Skeletal muscle tissue (tissue), 1 donor: ENCODE results near the gene S100A2. TPM values are rescaled to one million over a fixed set of nuclear protein-coding genes. Genes with fewer than 3 reads are reported as not detected.

Experiments
- total RNA-seq: library from RNA; depleted of rRNA; stranded (reverse); fragments of >200 nt; gene quantifications from one replicate; pipeline ENCODE4 v1.2.3, GENCODE V29; 2014

The S100A2 gene
- total RNA-seq, 1 donor from 2014 or later = not detected

Other genes starting within 250 kb of the S100A2 start
- not detected for gene PGLYRP4, start 217.0 kb downstream of the S100A2 start, total RNA-seq
- gene S100A9, start 208.0 kb downstream of the S100A2 start, total RNA-seq = 218 TPM
- gene S100A12, start 190.2 kb downstream of the S100A2 start, total RNA-seq = 23.0 TPM
- 67.3 TPM for gene S100A8, start 174.8 kb downstream of the S100A2 start, total RNA-seq
- not detected for gene S100A7A, start 149.3 kb downstream of the S100A2 start, total RNA-seq
- gene S100A7, start 105.2 kb downstream of the S100A2 start, total RNA-seq = not detected
- gene S100A6, start 29.9 kb downstream of the S100A2 start, total RNA-seq = 203 TPM
- not detected for gene S100A5, start 24.9 kb downstream of the S100A2 start, total RNA-seq
- 165 TPM for gene S100A4, start 20.0 kb downstream of the S100A2 start, total RNA-seq
- not detected for gene S100A3, start 16.6 kb downstream of the S100A2 start, total RNA-seq
- 36.0 TPM for gene S100A16, start 47.3 kb upstream of the S100A2 start, total RNA-seq
- not detected for gene S100A14, start 50.5 kb upstream of the S100A2 start, total RNA-seq
- gene S100A13, start 61.7 kb upstream of the S100A2 start, total RNA-seq = 55.3 TPM
- 0.52 TPM for gene S100A1, start 62.6 kb upstream of the S100A2 start, total RNA-seq
- gene CHTOP, start 68.2 kb upstream of the S100A2 start, total RNA-seq = 46.4 TPM
- gene SNAPIN, start 92.9 kb upstream of the S100A2 start, total RNA-seq = 56.4 TPM
- gene ILF2, start 105.1 kb upstream of the S100A2 start, total RNA-seq = 148 TPM
- 11.5 TPM for gene NPR1, start 112.8 kb upstream of the S100A2 start, total RNA-seq
- 24.0 TPM for gene INTS3, start 162.2 kb upstream of the S100A2 start, total RNA-seq
- 16.7 TPM for gene SLC27A3, start 209.6 kb upstream of the S100A2 start, total RNA-seq